Raji (cell line): ENCODE results near the gene DSPP.

Experiments used
- POLR2A ChIP-seq: IDR thresholded peaks from 2 replicates; pipeline ENCODE4 v1.6.1; 2011; ENCODE audit warnings: low read depth, low read length, control low read depth; ENCODE audit not compliant: insufficient read depth

Gene DSPP

GRCh38 chr4:87614292-87614890 is 6.1 kb downstream of the DSPP start:
- TF ChIP-seq POLR2A: no peak

GRCh38 chr4:87616268-87616667 is 7.9 kb downstream of the DSPP start:
- no peak for TF ChIP-seq POLR2A

- TF ChIP-seq POLR2A: no peak
Observed at GRCh38 chr4:87620086-87620485, 11.8 kb downstream of the DSPP start.

- no peak for TF ChIP-seq POLR2A
Observed at GRCh38 chr4:87620491-87620890, 12.2 kb downstream of the DSPP start.

- TF ChIP-seq POLR2A: no peak
Observed at GRCh38 chr4:87622303-87622702, 14.0 kb downstream of the DSPP start.

GRCh38 chr4:87624698-87625097 is 16.4 kb downstream of the DSPP start:
- TF ChIP-seq POLR2A: no peak

- TF ChIP-seq POLR2A: no peak
Observed at GRCh38 chr4:87631668-87632067, 23.3 kb downstream of the DSPP start.

- no peak for TF ChIP-seq POLR2A
Observed at GRCh38 chr4:87632469-87632868, 24.1 kb downstream of the DSPP start.

- no peak for TF ChIP-seq POLR2A
Observed at GRCh38 chr4:87633243-87633642, 24.9 kb downstream of the DSPP start.

GRCh38 chr4:87644286-87644685 is 36.0 kb downstream of the DSPP start:
- TF ChIP-seq POLR2A: no peak

- TF ChIP-seq POLR2A: no peak
Observed at GRCh38 chr4:87649980-87650379, 41.7 kb downstream of the DSPP start, which contains the start of gene DMP1. DMP1 (plus strand) TSS chr4:87650280; CDS start chr4:87656493, 6,213 bp downstream.

- TF ChIP-seq POLR2A: no peak
Observed at GRCh38 chr4:87650938-87651337, 42.6 kb downstream of the DSPP start.

GRCh38 chr4:87651941-87652340 is 43.6 kb downstream of the DSPP start:
- TF ChIP-seq POLR2A: no peak

- TF ChIP-seq POLR2A: no peak
Observed at GRCh38 chr4:87654487-87655044, 46.2 kb downstream of the DSPP start.

GRCh38 chr4:87657525-87657924 is 49.2 kb downstream of the DSPP start:
- TF ChIP-seq POLR2A: no peak

- TF ChIP-seq POLR2A: no peak
Observed at GRCh38 chr4:87659247-87659931, 51.1 kb downstream of the DSPP start.
